Stimulated activated naive CD4-positive, alpha-beta T cell (primary cell): ENCODE results near the gene OSBPL1A.

Source experiments
- DNase-seq, 6 experiments: peaks; one replicate each; lab custom pipeline; 2025; lab: John Stamatoyannopoulos, UW

OSBPL1A gene

GRCh38 chr18:24121625-24122024, 276.0 kb downstream of the OSBPL1A start:
- DNase-seq: no peak

DNA sequence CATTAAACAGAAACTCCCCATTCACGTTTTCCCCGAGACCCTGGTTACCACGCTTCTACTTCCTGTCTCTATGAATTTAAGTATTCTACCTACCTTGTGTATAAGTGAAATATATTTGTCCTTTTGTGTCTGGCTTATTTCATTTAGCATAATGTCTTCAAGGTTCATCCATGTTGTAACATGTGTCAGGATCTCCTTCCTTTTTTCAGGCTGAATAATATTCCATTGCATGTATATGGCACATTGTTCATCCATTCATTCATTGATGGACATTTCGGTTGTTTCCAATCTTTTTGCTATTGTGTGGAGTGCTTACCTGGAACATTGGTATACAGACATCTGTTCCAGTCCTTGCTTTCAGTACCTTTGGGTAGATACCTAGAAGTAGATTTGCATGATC, 276.9 kb downstream of the OSBPL1A start:
- DNase-seq: no peak

- DNase-seq: peak; percentile 53 to 85 (median 70)
Observed at GRCh38 chr18:24118750-24119577, 278.7 kb downstream of the OSBPL1A start.

- no peak for DNase-seq
Observed at GRCh38 chr18:24115628-24116027, 282.0 kb downstream of the OSBPL1A start.

GRCh38 chr18:24114924-24115549, 282.6 kb downstream of the OSBPL1A start:
- no peak for DNase-seq

- no peak for DNase-seq
Observed at GRCh38 chr18:24112874-24113615, 284.6 kb downstream of the OSBPL1A start.

GRCh38 chr18:24112464-24112863, 285.2 kb downstream of the OSBPL1A start:
- DNase-seq: no peak
